IMR-90 (cell line): Measurements from ENCODE around the gene KDSR.

Experiments used
- CEBPB ChIP-seq: IDR thresholded peaks from 2 replicates; pipeline ENCODE4 v1.6.1; 2012; ENCODE audit warnings: low read depth, low read length, improper control_type of control experiment
- MAFK ChIP-seq: IDR thresholded peaks from 2 replicates; pipeline ENCODE4 v1.6.1; 2012; ENCODE audit warnings: low read depth, low read length, improper control_type of control experiment
- MXI1 ChIP-seq: IDR thresholded peaks from 2 replicates; pipeline ENCODE4 v1.6.1; 2012; ENCODE audit warnings: low read depth, mild to moderate bottlenecking, low read length, moderate library complexity, borderline replicate concordance
- POLR2A ChIP-seq: IDR thresholded peaks from 2 replicates; pipeline ENCODE4 v1.6.1; 2012; ENCODE audit warnings: mild to moderate bottlenecking, low read depth, low read length
- RAD21 ChIP-seq: IDR thresholded peaks from 2 replicates; pipeline ENCODE4 v1.6.1; 2012; ENCODE audit warnings: low read length, improper control_type of control experiment
- RCOR1 ChIP-seq: IDR thresholded peaks from 2 replicates; pipeline ENCODE4 v1.6.1; 2012; ENCODE audit warnings: mild to moderate bottlenecking, low read length, improper control_type of control experiment; ENCODE audit not compliant: insufficient replicate concordance
- RFX5 ChIP-seq: IDR thresholded peaks from 2 replicates; pipeline ENCODE4 v1.8.0; 2012; ENCODE audit warnings: low read depth, mild to moderate bottlenecking, low read length, moderate library complexity
- SMC3 ChIP-seq: fragments of 150-350 bp; IDR thresholded peaks from 2 replicates; pipeline ENCODE4 v1.6.1; 2016; ENCODE audit warnings: low read depth, mild to moderate bottlenecking, antibody characterized with exemption, low read length, moderate library complexity
- TF ChIP-seq, protein P1 (sequence below): conservative IDR thresholded peaks from 2 replicates; pipeline ENCODE4 v1.5.1; 2012; ENCODE audit warnings: mild to moderate bottlenecking, low read depth, low read length, improper control_type of control experiment

DNA sequence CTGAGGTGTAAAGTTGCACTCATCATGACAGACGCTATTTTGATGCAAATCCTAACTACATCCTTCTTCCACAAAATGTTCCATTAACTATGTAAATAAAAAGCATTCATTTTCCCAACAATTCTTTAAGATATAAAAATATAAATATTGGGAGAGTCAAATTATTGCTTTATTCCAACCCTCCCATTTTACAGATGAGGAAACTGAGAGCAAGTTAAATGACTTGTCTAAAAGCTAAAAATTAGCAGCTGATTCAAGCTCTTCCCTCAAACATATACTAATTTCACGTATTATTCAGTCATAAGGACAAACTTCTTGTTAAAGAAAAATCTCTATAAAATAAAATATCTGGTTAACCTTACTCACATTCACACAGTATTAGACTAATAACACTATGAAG lies 16.8 kb downstream of the KDSR start:
- TF ChIP-seq RAD21 (no peak), POLR2A (no peak), MAFK (no peak), CEBPB (no peak), SMC3 (no peak), RFX5 (no peak), RCOR1 (no peak), MXI1 (no peak)
- TF ChIP-seq, protein P1, sequence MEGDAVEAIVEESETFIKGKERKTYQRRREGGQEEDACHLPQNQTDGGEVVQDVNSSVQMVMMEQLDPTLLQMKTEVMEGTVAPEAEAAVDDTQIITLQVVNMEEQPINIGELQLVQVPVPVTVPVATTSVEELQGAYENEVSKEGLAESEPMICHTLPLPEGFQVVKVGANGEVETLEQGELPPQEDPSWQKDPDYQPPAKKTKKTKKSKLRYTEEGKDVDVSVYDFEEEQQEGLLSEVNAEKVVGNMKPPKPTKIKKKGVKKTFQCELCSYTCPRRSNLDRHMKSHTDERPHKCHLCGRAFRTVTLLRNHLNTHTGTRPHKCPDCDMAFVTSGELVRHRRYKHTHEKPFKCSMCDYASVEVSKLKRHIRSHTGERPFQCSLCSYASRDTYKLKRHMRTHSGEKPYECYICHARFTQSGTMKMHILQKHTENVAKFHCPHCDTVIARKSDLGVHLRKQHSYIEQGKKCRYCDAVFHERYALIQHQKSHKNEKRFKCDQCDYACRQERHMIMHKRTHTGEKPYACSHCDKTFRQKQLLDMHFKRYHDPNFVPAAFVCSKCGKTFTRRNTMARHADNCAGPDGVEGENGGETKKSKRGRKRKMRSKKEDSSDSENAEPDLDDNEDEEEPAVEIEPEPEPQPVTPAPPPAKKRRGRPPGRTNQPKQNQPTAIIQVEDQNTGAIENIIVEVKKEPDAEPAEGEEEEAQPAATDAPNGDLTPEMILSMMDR, result no peak
